Activated CD8-positive, alpha-beta T cell treated with anti-CD3 and anti-CD28 coated beads for 36 hours (primary cell): Measurements from ENCODE around the gene SORCS3. TPM values are rescaled to one million over a fixed set of nuclear protein-coding genes. Genes with fewer than 3 reads are reported as not detected.

ENCODE experiments used
- ATAC-seq: fragments of 200-7000 bp; cut with Tn5 transposase; one replicate; pipeline ENCODE4 v1.10.0; 2021; ENCODE audit warnings: mild to moderate bottlenecking, moderate library complexity
- CTCF ChIA-PET: fragments of 350-600 bp; sonication (Branson Sonifier 250); formaldehyde crosslinking; loops from one replicate; lab custom pipeline; 2021; ENCODE audit warnings: antibody characterized with exemption; lab: Charles Lee
- POLR2A ChIA-PET: fragments of 350-600 bp; sonication (Branson Sonifier 250); formaldehyde crosslinking; loops from one replicate; lab custom pipeline; 2021; ENCODE audit warnings: antibody characterized with exemption; lab: Charles Lee
- DNase-seq: peaks from one replicate; pipeline ENCODE4 v3.0.0-alpha.2; 2020
- H3K27ac Mint-ChIP-seq: one replicate; pipeline ENCODE4 v1.8.0; 2021; ENCODE audit warnings: mild to moderate bottlenecking, mixed read lengths
- H3K27me3 Mint-ChIP-seq: one replicate; pipeline ENCODE4 v1.8.0; 2021; ENCODE audit warnings: mixed read lengths
- H3K36me3 Mint-ChIP-seq: one replicate; pipeline ENCODE4 v1.8.0; 2021; ENCODE audit warnings: low read depth, mixed read lengths
- H3K4me1 Mint-ChIP-seq: one replicate; pipeline ENCODE4 v1.8.0; 2021; ENCODE audit warnings: low read depth, mixed read lengths
- H3K4me3 Mint-ChIP-seq: one replicate; pipeline ENCODE4 v1.8.0; 2021; ENCODE audit warnings: mild to moderate bottlenecking, moderate library complexity, mixed read lengths
- H3K9me3 Mint-ChIP-seq: one replicate; pipeline ENCODE4 v1.8.0; 2021; ENCODE audit warnings: mixed read lengths
- CTCF ChIP-seq: fragments of 200-600 bp; IDR thresholded peaks from one replicate; pipeline ENCODE4 v1.8.0; 2022; ENCODE audit warnings: antibody characterized with exemption, mild to moderate bottlenecking
- intact Hi-C: fragments of 100-400 bp; cut with micrococcal nuclease; formaldehyde crosslinking; loops from one replicate; pipeline ENCODE4 v1.10.0; 2022
- total RNA-seq, 2 experiments: library from RNA; stranded (reverse); gene quantifications; one replicate each; pipeline ENCODE4 v1.2.3, GENCODE V29; 2021

Gene SORCS3
- total RNA-seq, 2 experiments from 2014 or later = not detected

DNA sequence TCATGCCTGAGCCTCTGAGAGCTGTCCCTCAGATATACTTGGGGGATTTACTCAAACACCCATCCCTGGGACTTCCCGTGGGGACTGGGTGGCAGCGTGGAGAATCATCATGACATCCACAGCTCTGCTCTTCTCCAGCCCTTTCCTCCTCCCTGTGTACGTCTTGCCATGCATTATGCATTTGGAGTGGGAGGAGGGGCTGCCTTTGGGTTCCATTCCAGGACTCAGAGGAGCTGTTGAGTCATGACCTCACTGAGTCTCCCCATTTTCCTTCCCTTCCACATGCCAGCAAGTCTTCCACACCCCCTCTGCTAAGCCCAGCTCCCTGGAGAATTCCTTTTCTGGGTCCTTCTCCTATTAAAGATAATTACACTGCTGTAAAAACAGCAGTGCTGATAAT is 480.7 kb downstream of the SORCS3 start:
- Mint-ChIP-seq H3K36me3 (no peaks in the 10 kb centered on the region), H3K27ac (no peak overlapping the region), H3K9me3 (no peaks in the 10 kb centered on the region), H3K4me3 (no peak overlapping the region), H3K4me1 (no peaks in the 10 kb centered on the region), H3K27me3 (peaks cover 2% of the 10 kb centered on the region)
- POLR2A ChIA-PET = no interaction called here
- no peak for ATAC-seq
- DNase-seq = no peak
- intact Hi-C loops = no loop called here
- CTCF ChIA-PET = no interaction called here
- no peak for TF ChIP-seq CTCF

DNA sequence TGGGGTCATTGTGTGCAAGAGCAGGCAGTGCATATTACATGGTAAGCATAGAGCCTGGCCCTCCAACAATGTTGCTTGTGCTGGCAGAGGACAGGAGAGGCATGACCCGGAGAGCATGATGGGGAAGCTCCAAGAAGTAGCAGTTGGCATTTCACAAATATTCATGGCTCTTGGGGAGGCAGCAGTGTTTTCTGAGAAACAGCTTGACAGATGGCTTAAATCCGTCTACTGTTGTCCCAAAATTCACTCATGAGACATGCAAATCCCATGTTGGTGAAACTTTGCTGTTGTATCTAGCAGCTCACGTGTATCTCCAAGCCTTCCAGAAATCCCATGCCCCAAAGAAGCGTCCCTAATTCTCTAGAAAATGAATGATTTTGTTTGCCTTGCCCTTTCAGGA is 487.0 kb downstream of the SORCS3 start:
- Mint-ChIP-seq H3K4me3 (no peak overlapping the region), H3K27ac (no peak overlapping the region), H3K27me3 (peaks cover 1% of the 10 kb centered on the region), H3K9me3 (no peaks in the 10 kb centered on the region), H3K36me3 (no peaks in the 10 kb centered on the region), H3K4me1 (no peaks in the 10 kb centered on the region)
- intact Hi-C loops = no loop called here
- DNase-seq (no peak), ATAC-seq (no peak)
- ChIA-PET POLR2A (no interaction called here), CTCF (no interaction called here)
- TF ChIP-seq CTCF = no peak

GRCh38 chr10:105138358-105138757 is 497.3 kb downstream of the SORCS3 start:
- Mint-ChIP-seq H3K9me3 (no peaks in the 10 kb centered on the region), H3K27ac (no peak overlapping the region), H3K27me3 (no peaks in the 10 kb centered on the region), H3K4me3 (no peak overlapping the region), H3K4me1 (no peaks in the 10 kb centered on the region), H3K36me3 (no peaks in the 10 kb centered on the region)
- ChIA-PET CTCF (no interaction called here), POLR2A (no interaction called here)
- ATAC-seq (no peak), DNase-seq (no peak)
- no peak for TF ChIP-seq CTCF
- intact Hi-C loops = no loop called here

DNA sequence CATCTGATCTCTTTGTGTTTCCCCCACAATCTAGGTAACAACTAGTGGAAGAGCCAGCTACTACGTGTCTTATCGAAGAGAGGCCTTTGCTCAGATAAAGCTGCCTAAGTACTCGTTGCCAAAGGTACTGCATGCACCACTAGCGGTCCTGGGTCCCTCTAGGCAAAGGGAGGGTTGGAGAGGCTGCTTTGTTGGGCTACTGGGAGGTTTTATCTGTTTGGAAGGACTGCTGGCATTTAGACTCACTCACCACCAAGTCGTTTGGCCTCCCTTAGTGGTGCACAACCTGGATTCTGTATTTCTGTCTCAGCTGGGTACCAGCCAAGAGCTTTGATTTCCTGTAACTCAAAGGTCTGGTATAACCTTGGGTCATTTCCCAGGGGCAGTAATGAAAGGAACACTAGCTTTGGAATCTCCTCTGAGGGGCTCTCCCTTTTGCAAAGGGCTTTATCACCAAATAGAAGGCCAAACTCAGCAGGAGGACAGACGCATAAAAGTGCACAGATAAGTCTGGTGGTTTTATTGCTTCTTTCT is 498.3 kb downstream of the SORCS3 start:
- Mint-ChIP-seq H3K27ac (no peak overlapping the region), H3K36me3 (no peaks in the 10 kb centered on the region), H3K4me1 (no peaks in the 10 kb centered on the region), H3K9me3 (no peaks in the 10 kb centered on the region), H3K27me3 (no peaks in the 10 kb centered on the region), H3K4me3 (no peak overlapping the region)
- ChIA-PET POLR2A (no interaction called here), CTCF (no interaction called here)
- no peak for DNase-seq
- TF ChIP-seq CTCF = no peak
- intact Hi-C loops = no loop called here
- ATAC-seq = no peak

GRCh38 chr10:105140600-105140999 is 499.5 kb downstream of the SORCS3 start:
- POLR2A ChIA-PET = no interaction called here

More at GRCh38 chr10:105140600-105140999, 499.5 kb downstream of the SORCS3 start:
- no peak for TF ChIP-seq CTCF
- Mint-ChIP-seq H3K4me1 (no peaks in the 10 kb centered on the region), H3K4me3 (no peak overlapping the region), H3K9me3 (no peaks in the 10 kb centered on the region), H3K36me3 (no peaks in the 10 kb centered on the region), H3K27me3 (no peaks in the 10 kb centered on the region), H3K27ac (no peak overlapping the region)
- ATAC-seq (no peak), DNase-seq (no peak)
- intact Hi-C loops = no loop called here
- CTCF ChIA-PET = no interaction called here
